ENCODE data around the gene EMC10. TPM values are rescaled to one million over a fixed set of nuclear protein-coding genes. Genes with fewer than 3 reads are reported as not detected.

EMC10 gene
- total and polyA plus RNA-seq, 2 of the 4 experiments (the other 2 are of a cell fraction): 11.3 to 90.9 TPM

DNA sequence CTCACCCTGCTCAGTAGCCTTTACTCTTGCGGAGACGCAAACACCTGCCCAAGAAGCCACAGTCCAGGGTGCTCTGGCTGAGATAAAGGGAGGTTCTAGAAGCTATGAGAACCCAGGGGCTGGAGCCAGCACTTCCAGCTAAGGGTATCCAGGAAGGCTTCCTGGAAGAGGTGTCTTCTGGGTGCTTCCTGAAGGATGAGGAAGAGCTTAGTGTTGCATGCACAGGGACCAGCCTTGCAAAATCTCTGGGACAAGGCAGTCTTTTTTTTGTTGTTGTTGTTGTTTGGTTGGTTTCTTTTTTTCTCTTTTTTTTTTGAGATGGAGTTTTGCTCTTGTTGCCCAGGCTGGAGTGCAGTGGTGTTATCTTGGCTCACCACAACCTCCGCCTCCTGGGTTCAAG is 23.1 kb upstream of the EMC10 start:
- Histone ChIP-seq H3K9ac (ENCODE audit: low read depth, low read length) (no peak overlapping the region), H3K56ac (ENCODE audit: extremely low read depth, insufficient read depth, low read length) (no peak overlapping the region), H3K9me3 (ENCODE audit: control insufficient read depth, insufficient read depth, low read length) (no peaks in the 10 kb centered on the region), H3K4me1 (ENCODE audit: control insufficient read depth, insufficient read depth, low read length) (no peaks in the 10 kb centered on the region), H2AK9ac (replicated peaks; ENCODE audit: low read depth, low read length, poor library complexity) (no peak overlapping the region), H2BK15ac (ENCODE audit: low read depth, low read length) (no peak overlapping the region), H3K14ac (replicated peaks; ENCODE audit: low read depth, low read length) (no peak overlapping the region), H3K27ac (ENCODE audit: insufficient read depth, low read length) (no peak overlapping the region), H3K9me1 (ENCODE audit: insufficient read depth, low read length) (no peaks in the 10 kb centered on the region), H4K20me1 (ENCODE audit: insufficient read depth, low read length) (no peaks in the 10 kb centered on the region), H3K4me3 (ENCODE audit: insufficient read depth, low read depth, low read length) (no peak overlapping the region), H3K4ac (ENCODE audit: low read depth, low read length) (no peak overlapping the region), H4K8ac (ENCODE audit: low read depth in 2 of 2, low read length in 2 of 2) (no peak overlapping the region), H4K5ac (ENCODE audit: low read depth, low read length) (no peak overlapping the region), H3K79me1 (ENCODE audit: low read depth in 1 of 2, low read length in 2 of 2) (no peaks in the 10 kb centered on the region), H2BK20ac (ENCODE audit: low read depth, low read length) (no peak overlapping the region), H4K91ac (ENCODE audit: insufficient read depth, low read depth, low read length) (no peak overlapping the region), H3K36me3 (ENCODE audit: control insufficient read depth, insufficient read depth, low read length) (no peaks in the 10 kb centered on the region), H2BK120ac (ENCODE audit: low read depth, low read length) (no peak overlapping the region), H3K4me2 (ENCODE audit: low read depth, low read length) (no peak overlapping the region), H3K27me3 (ENCODE audit: control insufficient read depth, insufficient read depth, low read length) (peaks cover 8% of the 10 kb centered on the region; the same call in 1 of the 2 replicates), H2AK5ac (ENCODE audit: low read depth, low read length) (no peak overlapping the region), H3K18ac (ENCODE audit: low read depth, low read length) (no peak overlapping the region), H2AFZ (replicated peaks; ENCODE audit: low read length, poor library complexity) (no peak overlapping the region), H3K23ac (ENCODE audit: low read depth, low read length) (no peak overlapping the region), H2BK5ac (ENCODE audit: low read depth, low read length, poor library complexity, severe bottlenecking) (no peak overlapping the region)
- intact Hi-C loops (cut with micrococcal nuclease): no loop called here
- no peak for ATAC-seq (ENCODE audit: low read depth)
- DNase-seq: no peak
- dilution Hi-C loops (cut with HindIII; ENCODE audit: low sequenced_read_pairs, unreplicated experiment): no loop called here
- no TSS peak for BruUV-seq (replicated peaks)
- in situ Hi-C loops (cut with MboI; ENCODE audit: low sequenced_read_pairs): no loop called here
- TF ChIP-seq NFE2L2 (IDR thresholded peaks at IDR 0.05; ENCODE audit: low read depth, low read length): no peak
- no peak for TF ChIP-seq MAFK (IDR thresholded peaks at IDR 0.05; ENCODE audit: low read depth, low read length)
- TF ChIP-seq CEBPB (IDR thresholded peaks at IDR 0.05; ENCODE audit: low read depth, low read length): no peak
- TF ChIP-seq, protein P1, sequence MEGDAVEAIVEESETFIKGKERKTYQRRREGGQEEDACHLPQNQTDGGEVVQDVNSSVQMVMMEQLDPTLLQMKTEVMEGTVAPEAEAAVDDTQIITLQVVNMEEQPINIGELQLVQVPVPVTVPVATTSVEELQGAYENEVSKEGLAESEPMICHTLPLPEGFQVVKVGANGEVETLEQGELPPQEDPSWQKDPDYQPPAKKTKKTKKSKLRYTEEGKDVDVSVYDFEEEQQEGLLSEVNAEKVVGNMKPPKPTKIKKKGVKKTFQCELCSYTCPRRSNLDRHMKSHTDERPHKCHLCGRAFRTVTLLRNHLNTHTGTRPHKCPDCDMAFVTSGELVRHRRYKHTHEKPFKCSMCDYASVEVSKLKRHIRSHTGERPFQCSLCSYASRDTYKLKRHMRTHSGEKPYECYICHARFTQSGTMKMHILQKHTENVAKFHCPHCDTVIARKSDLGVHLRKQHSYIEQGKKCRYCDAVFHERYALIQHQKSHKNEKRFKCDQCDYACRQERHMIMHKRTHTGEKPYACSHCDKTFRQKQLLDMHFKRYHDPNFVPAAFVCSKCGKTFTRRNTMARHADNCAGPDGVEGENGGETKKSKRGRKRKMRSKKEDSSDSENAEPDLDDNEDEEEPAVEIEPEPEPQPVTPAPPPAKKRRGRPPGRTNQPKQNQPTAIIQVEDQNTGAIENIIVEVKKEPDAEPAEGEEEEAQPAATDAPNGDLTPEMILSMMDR (conservative IDR thresholded peaks at IDR 0.05; ENCODE audit: low read depth, low read length): no peak
- TF ChIP-seq MXI1 (IDR thresholded peaks at IDR 0.05; ENCODE audit: borderline replicate concordance, low read depth, low read length): no peak
- no peak for TF ChIP-seq RFX5 (IDR thresholded peaks at IDR 0.05; ENCODE audit: low read depth, low read length)
- TF ChIP-seq, protein P2, sequence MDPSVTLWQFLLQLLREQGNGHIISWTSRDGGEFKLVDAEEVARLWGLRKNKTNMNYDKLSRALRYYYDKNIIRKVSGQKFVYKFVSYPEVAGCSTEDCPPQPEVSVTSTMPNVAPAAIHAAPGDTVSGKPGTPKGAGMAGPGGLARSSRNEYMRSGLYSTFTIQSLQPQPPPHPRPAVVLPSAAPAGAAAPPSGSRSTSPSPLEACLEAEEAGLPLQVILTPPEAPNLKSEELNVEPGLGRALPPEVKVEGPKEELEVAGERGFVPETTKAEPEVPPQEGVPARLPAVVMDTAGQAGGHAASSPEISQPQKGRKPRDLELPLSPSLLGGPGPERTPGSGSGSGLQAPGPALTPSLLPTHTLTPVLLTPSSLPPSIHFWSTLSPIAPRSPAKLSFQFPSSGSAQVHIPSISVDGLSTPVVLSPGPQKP (IDR thresholded peaks at IDR 0.05; ENCODE audit: borderline replicate concordance, low read depth, low read length): no peak
- no peak for TF ChIP-seq FOS (IDR thresholded peaks at IDR 0.05; ENCODE audit: low read depth, low read length)
- no peak for TF ChIP-seq CHD1 (IDR thresholded peaks at IDR 0.05; ENCODE audit: low read depth, low read length)
- TF ChIP-seq SMC3 (IDR thresholded peaks at IDR 0.05; ENCODE audit: low read depth, low read length): no peak
- no CpG with 5 or more reads among the region's 3 CpGs for WGBS, 2 experiments (ENCODE audit: extremely low coverage in 2 of 2, insufficient read length in 1 of 2)
- CTCF ChIA-PET: interaction anchor here (0.6 kb wide), 1 partner anchor 454 kb away, joined by 3 read pairs; no protein-coding TSS in a partner anchor
- POLR2A ChIA-PET (ENCODE audit: unreplicated experiment): no interaction called here

Measured in IMR-90 (cell line).